HepG2 (cell line): ENCODE measurements around the gene EMC9. TPM values are rescaled to one million over a fixed set of nuclear protein-coding genes. Genes with fewer than 3 reads are reported as not detected.
A peak's percentile ranks its signal among the peaks of the same experiment; 100 is the strongest.

Source experiments
- AKAP8 ChIP-seq: sonication (generic); formaldehyde crosslinking; IDR thresholded peaks from 2 replicates; pipeline ENCODE4 v1.5.1; 2020; ENCODE audit warnings: mild to moderate bottlenecking, missing genetic modification reagents
- CSRNP2 ChIP-seq: sonication (generic); formaldehyde crosslinking; conservative IDR thresholded peaks from 2 replicates; pipeline ENCODE4 v1.8.0; 2022; ENCODE audit warnings: low read depth, missing genetic modification reagents
- GMEB1 ChIP-seq: sonication (generic); formaldehyde crosslinking; IDR thresholded peaks from 2 replicates; pipeline ENCODE4 v1.5.1; 2020; ENCODE audit warnings: missing genetic modification reagents, mild to moderate bottlenecking, borderline replicate concordance
- IKZF5 ChIP-seq: IDR thresholded peaks from 2 replicates; pipeline ENCODE4 v1.6.1; 2018; ENCODE audit warnings: missing genetic modification reagents, mild to moderate bottlenecking, missing compliant biosample characterization
- IRF9 ChIP-seq: sonication (generic); formaldehyde crosslinking; IDR thresholded peaks from 2 replicates; pipeline ENCODE4 v1.8.0; 2022; ENCODE audit warnings: missing genetic modification reagents, mild to moderate bottlenecking, borderline replicate concordance
- KAT2B ChIP-seq: fragments of 150-350 bp; IDR thresholded peaks from 2 replicates; pipeline ENCODE4 v1.6.1; 2014; ENCODE audit warnings: low read depth, low read length, borderline replicate concordance
- MBNL3 ChIP-seq: fragments of 250-450 bp; sonication (Bioruptor Pico); conservative IDR thresholded peaks from 2 replicates; pipeline ENCODE4 v1.8.0; 2022; ENCODE audit warnings: mild to moderate bottlenecking, inconsistent platforms
- MED8 ChIP-seq: sonication (generic); formaldehyde crosslinking; IDR thresholded peaks from 2 replicates; pipeline ENCODE4 v1.8.1; 2023; ENCODE audit warnings: mild to moderate bottlenecking, missing genetic modification reagents; ENCODE audit not compliant: insufficient replicate concordance
- PLSCR1 ChIP-seq: sonication (generic); formaldehyde crosslinking; IDR thresholded peaks from 2 replicates; pipeline ENCODE4 v1.5.0; 2020; ENCODE audit warnings: missing genetic modification reagents, mild to moderate bottlenecking, borderline replicate concordance
- RBM39 ChIP-seq: fragments of 200-400 bp; formaldehyde crosslinking; IDR thresholded peaks from one replicate; pipeline ENCODE4 v1.6.1; 2018; ENCODE audit warnings: antibody characterized with exemption, mild to moderate bottlenecking, low read depth, low read length; ENCODE audit not compliant: poor library complexity, severe bottlenecking
- SNAI1 ChIP-seq: sonication (generic); formaldehyde crosslinking; IDR thresholded peaks from 2 replicates; pipeline ENCODE4 v1.5.0; 2020; ENCODE audit warnings: mild to moderate bottlenecking, missing genetic modification reagents, borderline replicate concordance
- YEATS2 ChIP-seq: sonication (generic); formaldehyde crosslinking; IDR thresholded peaks from 2 replicates; pipeline ENCODE4 v1.4.0; 2020; ENCODE audit warnings: missing genetic modification reagents, borderline replicate concordance
- ZBTB37 ChIP-seq: sonication (generic); formaldehyde crosslinking; IDR thresholded peaks from 2 replicates; pipeline ENCODE4 v1.4.0; 2020; ENCODE audit warnings: mild to moderate bottlenecking, missing genetic modification reagents
- ZFP36 ChIP-seq: fragments of 150-350 bp; IDR thresholded peaks from 2 replicates; pipeline ENCODE4 v1.6.1; 2018; ENCODE audit warnings: borderline replicate concordance, low read length, low read depth; ENCODE audit not compliant: partially characterized antibody
- ZFP41 ChIP-seq: sonication (generic); formaldehyde crosslinking; IDR thresholded peaks from 2 replicates; pipeline ENCODE4 v1.4.0; 2020; ENCODE audit warnings: mild to moderate bottlenecking, missing genetic modification reagents, borderline replicate concordance
- ZNF362 ChIP-seq: sonication (generic); formaldehyde crosslinking; IDR thresholded peaks from 2 replicates; pipeline ENCODE4 v1.4.0; 2020; ENCODE audit warnings: missing genetic modification reagents, mild to moderate bottlenecking, borderline replicate concordance
- ZNF451 ChIP-seq: sonication (generic); formaldehyde crosslinking; IDR thresholded peaks from 2 replicates; pipeline ENCODE4 v1.5.0; 2020; ENCODE audit warnings: mild to moderate bottlenecking, missing genetic modification reagents
- ZNF552 ChIP-seq: sonication (generic); formaldehyde crosslinking; IDR thresholded peaks from 2 replicates; pipeline ENCODE4 v1.9.0; 2022; ENCODE audit warnings: missing genetic modification reagents, mild to moderate bottlenecking, borderline replicate concordance
- ZNF644 ChIP-seq: IDR thresholded peaks from 2 replicates; pipeline ENCODE4 v1.6.1; 2016; ENCODE audit warnings: low read depth
- polyA plus RNA-seq, 8 experiments: library from polyadenylated mRNA; depleted of rRNA in 3 of 8; stranded (reverse) in 7 of 8; unstranded in 1 of 8; fragments of >200 nt; fragmentation: Illumina TruSeq in 4 of 8; extraction: Trizol in 4 of 8; gene quantifications; 2 replicates each; pipeline versions ENCODE4 v1.2.1 to v1.2.3, GENCODE V29; 2011 to 2016; ENCODE audit warnings: low read depth in 4 of 8, missing spikeins in 1 of 8, mixed read lengths in 1 of 8; ENCODE audit not compliant: insufficient read depth in 1 of 8
- total RNA-seq, 5 experiments: library from RNA; depleted of rRNA; stranded (reverse); fragments of >200 nt; fragmentation: Illumina TruSeq; extraction: Trizol; gene quantifications; 2 replicates each; pipeline ENCODE4 v1.2.3, GENCODE V29; 2016; ENCODE audit warnings: low read depth in 1 of 5

The EMC9 gene
- total and polyA plus RNA-seq, 2 of the 13 experiments (the other 11 are each of a cell fraction or from before 2014, with no cell fraction given) = 60.5 to 78.7 TPM

- TF ChIP-seq GMEB1 (CRISPR knock-in tag) = no peak
- TF ChIP-seq ZBTB37 (CRISPR knock-in tag) = 0 out of 2 replicates have a peak, but pooled peaks have one; percentile 57
- TF ChIP-seq ZNF362 (CRISPR knock-in tag) = no peak
- no peak for TF ChIP-seq ZNF644 (CRISPR knock-in tag)
- no peak for TF ChIP-seq AKAP8 (CRISPR knock-in tag)
- TF ChIP-seq IRF9 (CRISPR knock-in tag) = no peak
- no peak for TF ChIP-seq ZNF552
- no peak for TF ChIP-seq KAT2B
- no peak for TF ChIP-seq ZNF451
- TF ChIP-seq YEATS2 = no peak
- no peak for TF ChIP-seq SNAI1
- no peak for TF ChIP-seq ZFP41 (CRISPR knock-in tag)
- TF ChIP-seq MBNL3 (CRISPR knock-in tag) = no peak
- no peak for TF ChIP-seq PLSCR1 (CRISPR knock-in tag)
- TF ChIP-seq MED8 (CRISPR knock-in tag) = no peak
- no peak for TF ChIP-seq ZFP36
- no peak for TF ChIP-seq RBM39
- no peak for TF ChIP-seq IKZF5 (CRISPR knock-in tag)
- TF ChIP-seq CSRNP2 (CRISPR knock-in tag) = no peak
Measured at GRCh38 chr14:24092505-24093206, 48.7 kb downstream of the EMC9 start (continued).
